Activated CD4-positive, CD25-positive, alpha-beta regulatory T cell (primary cell): ENCODE data around the gene RPEL1.

ENCODE experiments used
- DNase-seq, 4 experiments: peaks; one replicate each; lab custom pipeline; 2025; lab: John Stamatoyannopoulos, UW

The RPEL1 gene

GRCh38 chr10:103280506-103280905, 34.8 kb downstream of the RPEL1 start:
- no peak for DNase-seq

DNA sequence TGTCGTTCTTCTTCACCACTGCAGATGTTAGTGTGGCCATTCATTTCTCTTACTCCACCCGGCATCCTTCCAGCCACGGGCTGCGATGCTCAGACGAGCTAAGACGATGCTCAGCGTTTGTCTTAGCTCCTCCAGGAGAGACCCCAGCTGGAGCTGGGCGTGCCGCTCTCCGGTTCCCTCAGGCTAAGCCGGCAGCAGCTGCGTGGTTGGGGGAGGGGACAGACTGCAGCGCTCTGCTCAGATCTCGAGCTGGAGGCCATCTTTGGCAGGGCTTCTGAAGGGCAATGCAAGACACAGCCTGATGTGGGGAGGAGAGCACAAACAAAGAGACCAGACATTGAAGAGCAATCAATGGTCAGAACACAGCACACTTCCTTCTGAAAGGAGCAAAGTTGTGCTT, 36.1 kb downstream of the RPEL1 start:
- DNase-seq: no peak

DNA sequence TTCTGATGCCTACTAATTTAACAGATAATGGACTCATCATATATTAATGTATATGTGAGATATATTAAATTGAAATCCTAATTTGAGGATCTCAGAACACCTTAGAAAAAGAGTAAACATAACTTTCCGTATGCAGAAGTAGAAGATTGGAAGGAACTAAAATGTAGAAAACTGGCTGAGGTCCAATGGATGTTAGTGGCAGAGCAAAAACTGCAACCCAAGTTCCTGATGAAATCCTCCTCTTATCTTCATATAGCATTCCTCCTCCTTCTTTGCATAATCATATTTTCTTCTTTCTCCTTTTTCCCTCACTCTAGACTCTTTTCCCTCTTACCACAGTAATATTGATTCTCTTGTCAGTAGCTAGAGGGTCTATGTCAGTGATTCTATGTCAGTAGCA, 37.3 kb downstream of the RPEL1 start:
- DNase-seq: no peak

- no peak for DNase-seq
These were observed 38.5 kb downstream of the RPEL1 start for GRCh38 chr10:103284170-103284569.

GRCh38 chr10:103287992-103288391, 42.3 kb downstream of the RPEL1 start:
- DNase-seq: no peak

DNA sequence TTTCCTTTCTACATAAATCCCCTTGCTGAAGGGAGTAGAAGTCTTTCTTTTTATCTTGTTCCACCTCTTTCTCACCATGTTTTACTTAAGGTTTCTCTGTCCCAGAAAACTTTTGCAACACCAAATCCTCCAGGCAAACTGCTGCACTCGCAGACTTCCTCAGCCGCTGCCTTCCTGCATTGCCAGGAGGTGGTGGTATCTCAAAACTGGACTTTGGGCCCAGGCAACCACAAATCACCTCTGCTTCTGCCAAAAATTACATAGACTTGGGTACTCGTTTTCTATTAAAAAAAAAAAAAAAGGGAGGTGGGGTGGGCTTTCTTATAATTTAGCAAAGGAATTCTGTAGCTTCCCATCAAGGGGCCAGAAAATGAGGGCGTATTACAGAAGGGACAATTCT, 45.9 kb downstream of the RPEL1 start:
- no peak for DNase-seq

DNA sequence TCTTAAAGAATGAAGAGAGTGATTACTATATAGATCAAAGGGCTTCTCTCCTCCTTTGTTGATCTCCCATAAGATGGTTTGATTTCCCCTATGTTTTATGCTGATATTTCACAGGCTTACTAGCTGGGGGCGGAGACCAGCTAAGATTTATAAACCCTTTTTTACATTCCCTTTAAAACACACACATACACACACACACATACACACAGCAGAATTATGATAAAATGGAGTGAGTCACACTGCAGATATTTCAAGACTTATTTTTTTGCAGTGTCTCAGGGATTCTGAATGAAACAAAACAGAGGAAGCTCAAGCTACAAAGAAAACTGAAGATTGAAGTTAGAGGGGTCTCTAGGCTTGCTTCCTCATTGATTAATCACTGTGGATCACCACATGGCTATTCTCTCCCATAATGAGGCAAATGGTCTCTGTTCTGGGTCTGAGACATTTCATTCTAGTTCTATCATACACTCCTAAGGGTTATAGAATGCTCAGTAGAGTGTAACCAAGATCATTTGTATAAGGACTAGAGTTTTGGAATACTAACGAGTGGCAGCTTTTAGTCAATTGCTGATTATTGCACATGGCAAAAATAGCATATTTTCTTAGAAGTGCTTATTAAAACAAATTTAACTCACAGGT, 49.8 kb downstream of the RPEL1 start:
- DNase-seq: no peak
